HG02798 (cell line): ENCODE measurements around the gene F5.
A peak's percentile ranks its signal among the peaks of the same experiment; 100 is the strongest.
"Not testable (repeated sequence)": the region's sequence is repeated elsewhere in the genome, so short reads cannot be mapped to it uniquely, and the experiment has no call there.

ENCODE experiments used
- ATAC-seq: cut with Tn5 transposase; IDR thresholded peaks from one replicate; pipeline ENCODE4 v1.9.1; 2021; ENCODE audit warnings: mild to moderate bottlenecking; ENCODE audit not compliant: unreplicated experiment, poor library complexity

Gene F5

GRCh38 chr1:169514566-169515270 is 71.6 kb downstream of the F5 start:
- no peak for ATAC-seq

GRCh38 chr1:169513208-169513607 is 73.1 kb downstream of the F5 start:
- ATAC-seq: no peak

GRCh38 chr1:169511316-169512005 is 74.8 kb downstream of the F5 start:
- ATAC-seq: no peak

DNA sequence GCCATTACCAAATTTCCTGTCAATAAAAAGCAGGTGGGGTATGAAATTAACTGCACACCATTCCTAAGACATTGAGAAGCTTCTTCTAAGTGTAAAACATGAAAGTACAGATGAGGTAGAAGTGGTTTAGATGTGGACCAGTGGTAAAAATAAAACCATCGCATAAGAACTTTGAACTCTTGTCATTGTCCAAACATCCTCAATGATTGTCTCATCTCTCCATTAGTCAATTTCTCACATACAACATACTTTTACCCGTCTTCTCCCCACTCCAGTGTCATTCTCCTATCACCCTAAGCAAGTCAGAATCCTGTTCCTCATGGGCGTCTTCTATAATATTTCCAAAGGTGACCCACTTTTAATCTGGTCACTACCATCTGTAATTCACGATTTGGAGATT is 76.2 kb downstream of the F5 start:
- no peak for ATAC-seq

DNA sequence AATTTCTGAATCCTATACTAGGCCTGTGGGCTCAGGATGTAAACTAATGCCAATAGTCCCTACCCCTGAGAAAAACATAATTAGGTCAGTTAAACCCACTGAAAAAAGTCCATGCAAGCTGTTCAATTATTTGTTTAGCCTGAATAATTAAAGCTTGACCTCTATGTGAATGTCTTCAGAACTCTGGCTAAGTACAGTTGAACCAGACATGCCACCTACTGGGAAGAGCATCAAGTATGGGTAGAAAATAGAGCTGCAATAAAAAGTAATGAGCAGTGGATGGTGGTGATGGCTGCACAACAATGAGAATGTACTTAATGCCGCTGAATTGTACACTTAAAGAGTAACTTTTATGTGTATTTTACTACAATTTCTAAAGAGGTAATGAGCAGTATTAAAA is 76.9 kb downstream of the F5 start:
- no peak for ATAC-seq

DNA sequence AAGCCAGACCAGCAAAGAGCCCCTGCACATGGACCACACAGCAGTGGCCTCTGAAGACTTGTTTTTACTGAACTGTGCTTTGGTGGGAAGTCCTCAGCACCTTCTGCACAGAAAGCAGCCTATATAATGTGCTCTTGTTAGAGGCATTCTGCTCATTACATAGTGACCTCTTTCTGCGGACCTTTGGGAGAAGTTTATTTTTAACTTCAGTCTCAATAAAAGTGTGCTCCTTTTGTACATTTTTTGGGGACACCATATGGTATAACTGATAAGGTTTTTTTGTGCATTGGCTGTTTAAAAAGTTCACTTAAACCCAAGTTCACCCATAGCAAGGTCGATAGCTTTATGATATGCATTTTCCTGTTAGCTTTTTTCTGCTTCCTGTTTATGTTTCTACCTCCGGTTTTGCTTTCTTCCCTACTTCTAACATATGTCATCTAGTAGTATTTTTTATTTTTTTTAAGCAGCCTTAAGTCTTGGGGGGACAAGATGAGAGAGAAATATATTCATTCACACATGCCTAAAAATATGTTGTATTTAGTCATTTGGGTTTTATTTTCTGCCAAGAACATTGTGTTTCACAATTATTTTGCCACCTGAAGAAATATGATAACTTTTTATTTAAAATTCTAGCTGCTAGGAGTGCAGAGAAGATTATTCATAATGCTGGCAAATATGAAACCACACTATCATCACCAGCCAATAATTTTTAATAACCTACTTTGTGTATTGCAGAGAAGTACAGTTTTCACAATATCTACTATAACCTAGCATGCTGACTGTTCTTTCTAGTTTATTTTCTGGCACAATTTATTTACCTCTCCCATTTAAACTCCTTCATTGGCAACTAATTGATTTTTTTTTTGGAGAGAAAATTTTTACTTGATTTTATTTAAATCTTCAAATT is 77.6 kb downstream of the F5 start:
- no peak for ATAC-seq

- no peak for ATAC-seq
These were observed 78.9 kb downstream of the F5 start for GRCh38 chr1:169507413-169507812.

- ATAC-seq: not testable (repeated sequence)
These were observed 82.7 kb downstream of the F5 start for GRCh38 chr1:169503601-169504000.

GRCh38 chr1:169499807-169500206 is 86.5 kb downstream of the F5 start:
- no peak for ATAC-seq

DNA sequence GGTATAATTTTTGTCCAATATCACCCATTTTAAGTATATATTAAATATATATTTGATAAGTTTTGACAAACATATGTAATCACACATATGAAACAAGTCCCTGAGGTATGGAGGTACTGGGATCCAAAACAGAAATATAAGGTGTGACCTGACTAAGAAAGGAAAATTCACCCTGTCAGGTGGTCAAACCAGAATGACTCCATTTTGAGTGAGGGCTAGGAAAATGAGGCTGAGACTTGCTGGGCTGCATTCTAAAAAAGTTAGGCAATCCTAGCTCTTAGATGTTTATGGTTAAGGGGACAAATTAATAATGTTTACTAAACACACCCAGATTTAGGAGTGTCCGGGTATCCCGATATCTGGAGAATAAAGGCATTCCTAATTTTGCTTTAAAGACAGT is 89.0 kb downstream of the F5 start:
- no peak for ATAC-seq

GRCh38 chr1:169495916-169496315 is 90.4 kb downstream of the F5 start:
- no peak for ATAC-seq

DNA sequence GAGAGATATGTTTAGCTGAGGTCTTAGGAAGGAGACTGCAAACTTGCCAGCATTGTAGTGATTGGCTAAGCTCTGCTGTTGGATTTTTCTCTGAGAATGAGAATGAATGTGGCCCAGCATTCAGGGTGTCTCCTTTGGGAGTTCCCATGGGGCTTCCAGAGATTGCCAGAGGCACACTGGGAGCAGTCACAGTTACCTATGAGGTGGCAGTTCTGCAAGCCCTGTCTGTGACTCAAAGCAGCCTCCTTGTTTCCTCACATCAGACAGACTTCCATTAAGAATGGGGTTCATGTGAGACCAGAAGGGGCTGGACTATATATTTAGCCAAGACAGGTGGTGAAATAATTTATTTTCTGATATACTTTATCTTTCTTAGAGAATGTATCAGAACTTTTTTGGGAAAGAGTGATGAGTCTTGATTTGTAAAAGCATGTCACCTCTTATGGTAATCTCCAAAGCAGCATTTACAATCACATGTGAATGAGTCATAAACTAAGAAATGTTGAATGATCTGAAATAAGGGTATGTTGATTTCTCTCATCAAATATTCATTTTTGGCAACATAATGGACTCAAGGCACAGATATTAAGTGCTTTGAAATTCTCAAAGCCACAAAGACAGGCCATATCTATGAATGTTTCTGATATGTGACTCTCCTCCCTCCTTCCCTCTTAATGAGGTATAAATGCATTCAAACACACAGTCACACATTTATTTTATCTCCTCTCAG is 91.1 kb downstream of the F5 start:
- no peak for ATAC-seq

DNA sequence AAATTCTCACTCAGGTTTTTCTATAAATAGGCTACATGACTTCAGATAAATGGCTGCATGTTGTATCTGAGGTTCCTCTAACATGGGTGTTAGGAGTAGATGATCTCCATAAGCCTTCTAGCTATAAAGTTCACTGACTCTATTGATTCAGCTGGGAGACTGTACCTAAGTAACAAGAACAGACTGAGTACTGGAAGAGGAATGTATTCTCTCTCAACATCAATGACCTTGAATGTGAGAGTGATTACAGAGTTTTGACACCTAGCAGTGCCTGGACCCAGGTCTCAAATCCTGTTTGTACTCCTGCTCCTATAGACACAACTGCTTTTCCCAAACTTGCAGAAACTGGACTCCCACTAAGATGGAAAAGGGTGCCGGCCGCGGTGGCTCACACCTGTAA is 91.9 kb downstream of the F5 start:
- no peak for ATAC-seq

DNA sequence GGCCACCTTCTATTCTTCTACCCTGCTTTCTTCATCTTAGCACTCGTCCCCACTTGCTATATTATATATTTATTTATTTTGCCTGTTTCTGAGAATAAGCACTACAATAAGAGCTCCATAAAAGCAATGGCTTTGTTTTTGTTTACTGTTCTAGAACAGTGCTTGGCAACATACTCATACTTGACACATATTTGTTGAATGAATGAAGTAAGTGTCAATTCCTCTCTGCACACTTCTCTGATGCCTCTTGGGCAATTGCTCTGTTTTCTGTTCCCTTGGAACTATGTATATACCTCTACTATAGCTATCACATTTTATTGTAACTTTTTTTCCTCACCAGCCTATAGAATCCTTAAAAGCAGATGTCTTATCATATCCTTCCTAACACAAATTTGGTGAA is 93.0 kb downstream of the F5 start:
- no peak for ATAC-seq

- ATAC-seq: peak; percentile 65
These were observed 94.4 kb downstream of the F5 start for GRCh38 chr1:169491845-169492281.

DNA sequence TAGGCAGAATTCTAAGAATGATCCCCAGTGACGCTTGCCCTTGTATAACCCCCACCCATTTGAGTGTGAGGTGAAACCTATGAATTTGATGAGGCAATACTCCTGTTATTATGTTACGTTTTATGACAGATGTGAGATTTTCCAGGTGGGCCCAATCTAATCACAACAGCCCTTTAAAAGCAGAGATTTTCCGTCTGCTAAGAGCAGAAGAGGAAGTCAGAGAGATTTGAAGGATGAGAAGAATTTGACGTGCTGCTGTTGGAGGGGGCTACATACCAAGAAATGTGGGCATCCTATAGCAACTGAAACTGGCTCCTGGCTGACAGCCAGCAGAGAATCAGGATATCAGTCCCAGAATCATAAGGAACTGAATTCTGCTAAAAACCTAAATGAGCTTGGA is 98.1 kb downstream of the F5 start:
- no peak for ATAC-seq

GRCh38 chr1:169487561-169487960 is 98.7 kb downstream of the F5 start:
- no peak for ATAC-seq

DNA sequence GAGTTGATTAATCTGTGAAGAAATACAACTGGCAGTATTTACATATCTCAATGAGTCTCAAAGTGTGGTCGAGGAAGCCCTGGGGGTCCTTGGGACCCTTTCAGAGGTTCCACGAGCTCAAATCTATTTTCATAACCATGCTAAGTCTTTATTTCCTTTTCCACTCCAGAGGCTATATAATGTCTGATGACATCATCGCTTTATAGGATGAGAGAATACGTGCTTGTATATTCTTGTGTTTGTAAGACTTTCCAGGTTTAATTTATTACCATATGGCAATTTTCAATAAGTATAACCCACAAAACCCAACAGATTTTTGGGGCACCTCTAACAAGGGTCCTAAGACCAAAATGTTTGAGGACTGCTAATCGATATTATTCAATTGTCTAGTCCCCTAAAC is 99.1 kb downstream of the F5 start:
- no peak for ATAC-seq

DNA sequence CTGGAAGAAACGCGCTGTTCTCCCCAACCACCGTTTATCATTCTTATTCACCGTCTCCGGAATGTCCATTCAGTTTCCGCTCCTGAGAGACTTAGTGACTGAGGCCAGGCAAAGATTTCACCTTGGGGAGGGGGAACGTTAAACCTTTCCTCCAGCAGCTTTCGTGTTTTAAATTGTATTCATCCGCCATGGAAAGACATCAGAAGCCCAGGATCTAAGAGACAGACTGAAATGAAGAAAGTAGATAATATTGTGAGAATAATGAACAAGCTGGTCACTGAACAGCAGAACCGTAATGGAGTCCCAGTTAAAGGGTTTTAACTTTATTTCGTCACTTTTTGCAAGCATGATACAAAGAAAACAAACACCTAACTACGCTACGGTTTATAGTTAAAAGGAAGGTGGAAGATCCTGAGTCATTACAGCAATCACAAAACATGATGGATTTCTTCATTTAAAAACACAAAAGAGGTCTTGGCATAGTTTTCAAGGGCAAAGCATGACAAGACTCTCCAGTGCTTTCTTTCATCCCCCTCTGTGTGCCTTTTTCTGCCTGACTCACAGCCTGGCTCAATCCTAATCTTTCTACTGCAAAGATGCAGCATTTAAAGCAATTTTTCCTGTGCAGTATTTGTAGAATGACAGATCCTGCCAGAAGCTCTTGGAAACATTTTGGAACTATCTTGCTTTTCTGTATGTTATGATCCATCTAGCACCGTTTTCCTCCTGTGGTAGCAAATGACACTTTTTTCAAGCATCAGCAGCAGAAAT is 99.8 kb downstream of the F5 start:
- ATAC-seq: no peak
